Neural cell (in vitro differentiated cells): ENCODE data around the gene SLC25A29. TPM values are rescaled to one million over a fixed set of nuclear protein-coding genes. Genes with fewer than 3 reads are reported as not detected.
A peak's percentile ranks its signal among the peaks of the same experiment; 100 is the strongest.
"Not testable (repeated sequence)": the region's sequence is repeated elsewhere in the genome, so short reads cannot be mapped to it uniquely, and the experiment has no call there.

Source experiments
- H2AFZ ChIP-seq: fragments of 200-600, 300-800 bp; sonication (generic), shearing (Covaris generic); 2 replicates; pipeline ENCODE4 v1.6.0; 2014; ENCODE audit warnings: low read depth, mild to moderate bottlenecking, antibody characterized with exemption, low read length, moderate library complexity
- H3F3A ChIP-seq: fragments of 200-600 bp; shearing (Covaris generic); 2 replicates; pipeline ENCODE4 v1.6.1; 2016; ENCODE audit warnings: mild to moderate bottlenecking, moderate library complexity, mixed read lengths, antibody characterized with exemption, low read length; ENCODE audit not compliant: insufficient read depth, poor library complexity, severe bottlenecking
- H3K27ac ChIP-seq: fragments of 200-600, 300-800 bp; sonication (generic), shearing (Covaris generic); 2 replicates; pipeline ENCODE4 v1.5.1; 2014; ENCODE audit warnings: mild to moderate bottlenecking, low read length, moderate library complexity
- H3K27me3 ChIP-seq: fragments of 300-800, 200-600 bp; sonication (generic), shearing (Covaris generic); 2 replicates; pipeline ENCODE4 v1.6.0; 2014; ENCODE audit warnings: mild to moderate bottlenecking, low read depth, low read length, moderate library complexity; ENCODE audit not compliant: insufficient read depth
- H3K36me3 ChIP-seq: fragments of 300-800, 200-600 bp; sonication (generic), shearing (Covaris generic); 2 replicates; pipeline ENCODE4 v1.5.1; 2014; ENCODE audit warnings: mild to moderate bottlenecking, antibody characterized with exemption, low read length, moderate library complexity; ENCODE audit not compliant: insufficient read depth
- H3K4me2 ChIP-seq: fragments of 300-800, 200-600 bp; sonication (generic), shearing (Covaris generic); 2 replicates; pipeline ENCODE4 v1.6.0; 2014; ENCODE audit warnings: mild to moderate bottlenecking, low read length
- H3K4me3 ChIP-seq: fragments of 300-800, 200-600 bp; sonication (generic), shearing (Covaris generic); 2 replicates; pipeline ENCODE4 v1.5.1; 2014; ENCODE audit warnings: mild to moderate bottlenecking, low read length, moderate library complexity
- H3K79me2 ChIP-seq: fragments of 200-600 bp; shearing (Covaris generic); replicated peaks from 2 replicates; pipeline ENCODE4 v1.6.0; 2014; ENCODE audit warnings: mild to moderate bottlenecking, low read length, moderate library complexity; ENCODE audit not compliant: insufficient read depth
- H3K9ac ChIP-seq: fragments of 300-800, 200-600 bp; sonication (generic), shearing (Covaris generic); 2 replicates; pipeline ENCODE4 v1.6.1; 2016; ENCODE audit warnings: mild to moderate bottlenecking, low read length, mixed read lengths
- H3K9me2 ChIP-seq: fragments of 200-600 bp; shearing (Covaris generic); 2 replicates; pipeline ENCODE4 v1.6.1; 2016; ENCODE audit warnings: mild to moderate bottlenecking, low read length, mixed read lengths; ENCODE audit not compliant: insufficient read depth
- H3K9me3 ChIP-seq: fragments of 200-600, 300-800 bp; sonication (generic), shearing (Covaris generic); 2 replicates; pipeline ENCODE4 v1.6.1; 2016; ENCODE audit warnings: mild to moderate bottlenecking, mixed run types, low read length, moderate library complexity, mixed read lengths
- H4K20me1 ChIP-seq: fragments of 200-600 bp; shearing (Covaris generic); 2 replicates; pipeline ENCODE4 v1.6.1; 2016; ENCODE audit warnings: mild to moderate bottlenecking, mixed run types; ENCODE audit not compliant: insufficient read depth
- CTCF ChIP-seq: fragments of 450-650 bp; IDR thresholded peaks from 2 replicates; pipeline ENCODE4 v1.5.1; 2014; ENCODE audit warnings: antibody characterized with exemption, mild to moderate bottlenecking, moderate library complexity; ENCODE audit not compliant: poor library complexity, severe bottlenecking
- EP300 ChIP-seq: fragments of 450-650 bp; conservative IDR thresholded peaks from 2 replicates; pipeline ENCODE4 v1.6.1; 2014; ENCODE audit warnings: antibody characterized with exemption, mild to moderate bottlenecking, moderate library complexity; ENCODE audit not compliant: poor library complexity, severe bottlenecking
- EZH2 ChIP-seq: fragments of 200-600, 300-800 bp; shearing (Covaris generic), sonication (generic); IDR thresholded peaks from 2 replicates; pipeline ENCODE4 v1.6.1; 2014; ENCODE audit warnings: antibody characterized with exemption, low read length, borderline replicate concordance, mild to moderate bottlenecking; ENCODE audit not compliant: insufficient read depth, poor library complexity, severe bottlenecking
- MXI1 ChIP-seq: fragments of 450-650 bp; conservative IDR thresholded peaks from 2 replicates; pipeline ENCODE4 v1.6.1; 2014; ENCODE audit warnings: antibody characterized with exemption, mild to moderate bottlenecking; ENCODE audit not compliant: poor library complexity, severe bottlenecking
- POLR2AphosphoS5 ChIP-seq: IDR thresholded peaks from 2 replicates; pipeline ENCODE4 v1.6.1; 2012
- RAD21 ChIP-seq: fragments of 450-650 bp; conservative IDR thresholded peaks from 2 replicates; pipeline ENCODE4 v1.6.1; 2014; ENCODE audit warnings: antibody characterized with exemption, mild to moderate bottlenecking, moderate library complexity
- SMC3 ChIP-seq: fragments of 450-650 bp; conservative IDR thresholded peaks from 2 replicates; pipeline ENCODE4 v1.6.1; 2014; ENCODE audit warnings: antibody characterized with exemption, mild to moderate bottlenecking, moderate library complexity; ENCODE audit not compliant: poor library complexity
- TAF1 ChIP-seq: IDR thresholded peaks from 2 replicates; pipeline ENCODE4 v1.6.1; 2012; ENCODE audit warnings: low read depth
- polyA plus RNA-seq: library from polyadenylated mRNA; depleted of rRNA; stranded (reverse); fragments of >200 nt; gene quantifications from 2 replicates; pipeline ENCODE4 v1.2.3, GENCODE V29; 2014

SLC25A29 gene
- polyA plus RNA-seq, 1 donor from 2014 or later, result 447 TPM

- no peak overlapping the region for H2AFZ ChIP-seq
- no peaks in the 10 kb centered on the region for H3K79me2 ChIP-seq
- peak overlapping the region; percentile 73 for H3K4me3 ChIP-seq
- H4K20me1 ChIP-seq, result no peaks in the 10 kb centered on the region
- H3K36me3 ChIP-seq, result no peaks in the 10 kb centered on the region
- H3K9me3 ChIP-seq, result no peaks in the 10 kb centered on the region
- H3F3A ChIP-seq, result no peaks in the 10 kb centered on the region
- H3K27me3 ChIP-seq, result no peaks in the 10 kb centered on the region
- H3K27ac ChIP-seq, result no peak overlapping the region
- no peak overlapping the region for H3K4me2 ChIP-seq
- H3K9me2 ChIP-seq, result no peaks in the 10 kb centered on the region
- H3K9ac ChIP-seq, result peak overlapping the region; percentile 68
- TF ChIP-seq RAD21 (peak; percentile 47), CTCF (peak; percentile 84), EP300 (no peak), MXI1 (no peak), SMC3 (peak; percentile 61)
These were observed 21.0 kb downstream of the SLC25A29 start for GRCh38 chr14:100285021-100285912.

- Histone ChIP-seq H3K27me3 (no peaks in the 10 kb centered on the region), H3K4me3 (no peak overlapping the region), H3K27ac (no peak overlapping the region), H4K20me1 (no peaks in the 10 kb centered on the region), H3K79me2 (no peaks in the 10 kb centered on the region), H3K9me3 (no peaks in the 10 kb centered on the region), H2AFZ (no peak overlapping the region), H3K9me2 (no peaks in the 10 kb centered on the region), H3K4me2 (no peak overlapping the region), H3K9ac (no peak overlapping the region), H3K36me3 (no peaks in the 10 kb centered on the region), H3F3A (no peaks in the 10 kb centered on the region)
- TF ChIP-seq TAF1 (no peak), EP300 (no peak), POLR2AphosphoS5 (no peak), EZH2 (no peak), MXI1 (no peak)
These were observed 22.0 kb downstream of the SLC25A29 start for GRCh38 chr14:100283984-100284881.

GRCh38 chr14:100283436-100283835 lies 22.8 kb downstream of the SLC25A29 start:
- H3K79me2 ChIP-seq, H3K9me2 ChIP-seq, H3K27ac ChIP-seq, H3K4me3 ChIP-seq, H3K9ac ChIP-seq, H3K9me3 ChIP-seq, H3K27me3 ChIP-seq, H3F3A ChIP-seq, H4K20me1 ChIP-seq, H2AFZ ChIP-seq, H3K4me2 ChIP-seq, H3K36me3 ChIP-seq: not testable (repeated sequence)
